HG02642 (cell line): ENCODE measurements around the gene INPP5B.
"Not testable (repeated sequence)": the region's sequence is repeated elsewhere in the genome, so short reads cannot be mapped to it uniquely, and the experiment has no call there.

Experiments used
- ATAC-seq: cut with Tn5 transposase; IDR thresholded peaks from one replicate; pipeline ENCODE4 v1.9.1; 2021; ENCODE audit warnings: mild to moderate bottlenecking; ENCODE audit not compliant: unreplicated experiment, poor library complexity

INPP5B gene

DNA sequence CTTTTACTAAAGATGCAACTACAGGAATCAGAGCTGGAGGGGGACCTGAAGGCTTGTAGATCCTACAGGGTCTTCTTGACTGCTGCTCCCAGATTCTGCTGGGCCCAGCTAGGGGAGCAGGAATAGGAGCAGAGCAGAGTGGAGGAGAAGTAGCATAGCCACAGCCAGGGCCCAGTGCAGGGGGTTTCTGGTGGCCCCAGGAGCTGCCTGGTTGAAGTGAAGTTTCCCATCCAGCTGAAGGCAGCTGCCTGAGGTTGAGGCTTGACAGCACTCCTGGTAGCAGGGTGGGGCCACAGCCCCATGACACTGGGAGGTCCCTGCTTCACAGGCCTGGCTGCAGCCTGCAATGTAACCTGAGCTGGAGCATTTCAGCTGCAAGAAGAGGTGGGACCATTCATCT lies 2.0 kb upstream of the INPP5B start:
- no peak for ATAC-seq

DNA sequence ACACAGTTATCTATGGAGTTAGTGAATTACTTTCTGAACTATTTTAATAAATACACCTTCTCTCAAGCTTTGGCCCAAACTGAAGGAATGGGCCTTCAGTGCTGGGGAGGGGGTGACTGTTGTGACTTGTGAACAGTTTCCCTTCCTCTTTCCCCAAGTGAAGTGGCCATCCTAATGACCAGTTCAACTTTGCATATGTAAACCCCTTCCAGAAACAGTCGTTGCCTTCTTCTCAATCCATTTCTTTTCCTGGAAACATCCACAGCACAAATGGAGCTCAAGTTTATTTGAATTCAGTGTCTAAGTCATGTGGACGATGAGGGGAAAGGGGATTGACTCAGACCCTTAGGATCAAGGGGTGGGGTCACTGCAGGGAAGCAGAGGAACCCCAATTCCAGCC lies 1.3 kb upstream of the INPP5B start:
- no peak for ATAC-seq

DNA sequence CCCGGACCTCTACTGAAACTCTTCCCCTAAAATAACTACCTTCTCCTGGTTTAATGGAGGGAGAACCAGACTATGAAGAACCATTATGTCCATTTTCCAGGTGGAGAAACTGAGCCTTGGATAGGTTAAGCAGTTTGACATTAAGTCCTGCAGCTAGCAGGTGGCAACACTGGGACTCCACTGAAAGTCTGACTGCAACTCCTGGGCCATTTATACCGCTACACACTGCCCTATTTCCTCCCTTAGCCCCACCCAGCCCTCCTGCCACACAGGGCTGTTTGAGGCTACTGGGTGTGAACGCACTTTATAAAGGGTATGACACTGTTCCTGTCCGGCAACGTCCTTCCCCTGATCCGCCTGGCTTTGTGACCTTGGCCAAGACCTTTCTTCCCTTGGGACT lies 511 bp upstream of the INPP5B start:
- ATAC-seq, result no peak

DNA sequence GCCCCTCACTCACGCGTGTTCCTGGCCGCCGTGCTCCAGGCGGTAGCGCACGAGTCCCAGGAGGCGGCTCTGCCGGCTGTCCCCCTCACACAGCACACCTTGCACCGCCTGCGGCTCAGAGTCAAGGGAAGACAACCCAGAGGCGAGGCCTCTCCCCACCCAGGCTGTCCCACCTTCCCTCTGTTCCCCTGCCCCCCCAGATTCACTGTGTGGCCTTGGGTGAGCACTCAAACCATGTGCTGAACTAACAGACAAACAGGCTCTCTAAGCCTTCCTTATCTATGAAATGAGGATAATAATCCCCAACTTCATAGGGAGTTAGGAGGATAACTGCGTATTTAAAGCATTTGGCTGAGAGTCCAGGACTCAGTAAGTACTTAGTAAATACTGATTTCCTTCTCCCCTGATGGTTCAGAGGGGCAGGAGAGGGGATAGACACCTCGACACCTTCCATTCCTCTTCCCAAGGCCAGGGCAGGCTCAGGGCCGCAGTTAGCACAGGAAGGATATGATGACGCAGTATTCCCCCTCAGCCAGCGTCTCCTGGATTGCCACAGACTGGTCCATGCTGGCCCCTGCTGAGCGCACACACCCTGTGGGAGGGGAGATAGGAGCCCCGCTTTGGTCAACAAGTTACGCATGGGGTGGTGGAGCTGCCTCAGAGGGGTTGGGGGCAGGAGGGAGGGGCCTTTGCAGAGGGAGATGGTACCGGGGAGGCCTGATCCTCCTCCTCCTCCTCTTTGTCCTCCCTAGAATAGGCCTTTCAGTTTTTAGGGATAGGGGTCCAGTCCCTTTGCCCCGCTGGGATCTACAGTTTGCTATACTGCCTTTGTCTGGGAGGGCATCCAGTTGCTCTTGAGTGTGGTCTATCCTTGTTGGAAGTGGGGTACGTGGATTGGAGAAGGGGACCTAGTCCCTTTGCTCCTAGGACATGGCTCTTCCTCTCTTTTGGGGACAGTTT lies 830 bp downstream of the INPP5B start:
- ATAC-seq, result peak; percentile 12

DNA sequence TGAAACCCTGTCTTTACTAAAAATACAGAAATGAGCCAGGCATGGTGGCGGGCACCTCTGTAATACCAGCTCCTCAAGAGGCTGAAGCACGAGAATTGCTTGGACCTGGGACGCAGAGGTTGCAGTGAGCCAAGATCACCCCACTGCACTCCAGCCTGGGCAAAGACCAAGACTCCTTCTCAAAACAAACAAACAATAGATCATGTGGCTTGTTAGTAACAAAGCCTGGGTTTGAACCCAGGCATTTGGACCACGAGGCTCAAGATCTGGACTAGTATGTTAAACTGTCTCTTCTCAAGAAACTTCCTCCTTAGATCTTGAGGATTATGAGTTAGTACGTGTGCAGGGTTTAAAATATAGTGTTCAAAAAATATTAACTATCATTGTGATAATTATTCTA lies 1.6 kb downstream of the INPP5B start:
- ATAC-seq, result no peak

DNA sequence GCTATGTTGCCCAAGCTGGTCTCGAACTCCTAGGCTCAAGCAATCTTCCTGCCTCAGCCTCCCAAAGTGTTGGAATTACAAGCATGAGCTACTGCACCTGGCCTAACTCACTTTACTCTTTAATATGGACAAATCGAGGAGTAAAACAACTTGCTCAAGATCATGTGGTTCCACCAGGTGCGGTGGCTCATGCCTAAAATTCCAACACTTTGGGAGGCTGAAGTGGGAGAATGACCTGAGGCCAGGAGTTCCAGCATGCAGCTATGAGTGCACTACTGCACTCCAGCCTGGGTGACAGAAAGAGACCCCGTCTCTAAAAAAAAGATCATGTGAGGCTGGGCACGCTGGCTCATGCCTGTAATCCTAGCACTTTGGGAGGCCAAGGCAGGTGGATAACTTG lies 2.0 kb downstream of the INPP5B start:
- no peak for ATAC-seq

DNA sequence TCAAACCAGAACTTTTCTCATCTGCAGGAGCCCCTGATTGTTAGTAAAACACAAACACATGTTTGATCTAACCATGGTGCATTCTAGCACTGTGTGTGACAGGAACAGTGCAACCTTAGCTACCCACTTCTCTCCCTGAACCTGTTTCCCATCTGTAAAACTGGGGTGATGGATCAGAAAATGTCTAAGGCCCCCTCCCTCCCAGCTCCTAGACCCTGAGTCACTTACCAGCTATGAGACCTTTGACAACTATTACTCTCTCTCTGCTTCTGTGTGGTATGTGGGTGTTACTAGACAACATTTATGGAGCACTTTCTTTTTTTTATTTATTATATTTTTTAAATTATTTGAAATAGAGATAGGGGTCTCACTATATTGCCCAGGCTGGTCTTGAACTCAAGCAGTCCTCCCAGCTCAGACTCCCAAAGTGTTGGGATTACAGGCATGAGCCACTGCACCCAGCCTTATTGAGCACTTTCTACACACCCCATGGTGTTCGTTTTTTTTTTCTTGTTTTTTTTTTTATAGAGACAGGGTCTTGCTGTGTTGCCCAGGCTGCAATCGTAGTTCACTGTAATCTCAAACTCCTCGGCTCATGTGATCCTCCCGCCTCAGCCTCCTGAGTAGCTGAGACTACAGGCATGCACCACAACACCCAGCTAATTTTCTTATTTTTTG lies 2.6 kb downstream of the INPP5B start:
- no peak for ATAC-seq

DNA sequence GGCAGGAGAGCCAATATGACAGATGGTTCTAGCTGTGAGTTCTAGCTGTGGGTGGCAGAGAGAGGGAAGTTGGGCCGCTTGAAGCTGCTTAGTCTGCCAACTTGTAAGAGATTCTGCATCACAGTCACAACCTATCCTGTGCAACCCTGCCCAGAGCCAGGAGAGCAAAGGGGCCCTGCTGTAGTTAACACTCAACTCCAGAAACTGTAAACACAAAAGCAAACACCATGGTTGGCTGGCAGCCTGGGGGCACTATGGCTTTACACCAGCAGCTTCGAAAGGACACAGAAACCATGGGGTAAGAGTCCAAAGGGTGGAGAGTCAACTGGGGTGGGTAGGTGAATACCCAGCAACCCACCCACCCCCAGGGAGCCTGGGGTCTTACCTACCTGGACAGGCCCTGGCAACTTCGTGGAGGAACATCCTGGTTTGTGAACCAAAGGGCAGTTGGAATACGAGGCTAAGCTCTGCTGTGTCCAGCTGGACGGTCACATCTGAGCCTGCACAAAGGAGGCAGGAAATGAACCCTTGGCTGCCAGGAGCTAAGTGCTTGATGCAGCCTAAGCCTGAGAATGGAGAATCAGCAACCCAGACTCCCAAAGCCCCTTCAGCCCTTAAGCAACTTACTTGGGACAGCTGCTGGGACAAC lies 6.4 kb downstream of the INPP5B start:
- ATAC-seq, result no peak

DNA sequence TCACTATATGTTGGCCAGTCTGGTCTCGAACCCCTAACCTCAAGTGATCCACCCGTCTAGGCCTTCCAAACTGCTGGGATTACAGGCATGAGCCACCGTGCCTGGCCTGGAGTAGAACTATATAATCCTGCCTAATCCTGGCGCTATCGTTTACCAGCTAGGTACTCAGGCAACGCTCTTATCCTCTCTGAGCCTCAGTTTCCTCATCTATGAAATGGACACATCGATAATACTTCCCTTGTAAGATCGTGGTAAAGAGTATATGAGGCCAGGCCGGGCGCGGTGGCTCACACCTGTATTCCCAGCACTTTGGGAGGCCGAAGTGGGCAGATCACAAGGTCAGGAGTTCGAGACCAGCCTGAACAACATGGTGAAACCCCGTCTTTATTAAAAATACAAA lies 10.1 kb downstream of the INPP5B start:
- not testable (repeated sequence) for ATAC-seq

DNA sequence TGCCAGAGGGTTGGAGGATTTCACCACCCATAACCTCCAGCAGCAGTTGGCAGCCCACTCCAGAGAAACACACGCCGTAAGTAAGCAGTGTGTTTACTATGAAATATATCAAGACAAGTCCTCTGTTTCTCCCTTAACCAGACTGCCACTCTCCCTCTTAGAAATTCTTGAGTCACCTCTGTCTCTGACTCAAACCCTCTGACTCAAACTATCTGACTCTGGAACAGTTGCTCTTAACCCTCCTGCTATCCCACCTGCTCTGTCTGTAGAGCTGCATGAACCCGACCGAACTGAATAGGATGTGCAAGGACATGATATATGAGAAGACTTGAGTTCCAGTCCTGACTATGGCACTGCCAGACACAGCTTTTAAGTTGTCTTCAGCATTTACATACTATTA lies 14.1 kb downstream of the INPP5B start:
- ATAC-seq, result no peak

DNA sequence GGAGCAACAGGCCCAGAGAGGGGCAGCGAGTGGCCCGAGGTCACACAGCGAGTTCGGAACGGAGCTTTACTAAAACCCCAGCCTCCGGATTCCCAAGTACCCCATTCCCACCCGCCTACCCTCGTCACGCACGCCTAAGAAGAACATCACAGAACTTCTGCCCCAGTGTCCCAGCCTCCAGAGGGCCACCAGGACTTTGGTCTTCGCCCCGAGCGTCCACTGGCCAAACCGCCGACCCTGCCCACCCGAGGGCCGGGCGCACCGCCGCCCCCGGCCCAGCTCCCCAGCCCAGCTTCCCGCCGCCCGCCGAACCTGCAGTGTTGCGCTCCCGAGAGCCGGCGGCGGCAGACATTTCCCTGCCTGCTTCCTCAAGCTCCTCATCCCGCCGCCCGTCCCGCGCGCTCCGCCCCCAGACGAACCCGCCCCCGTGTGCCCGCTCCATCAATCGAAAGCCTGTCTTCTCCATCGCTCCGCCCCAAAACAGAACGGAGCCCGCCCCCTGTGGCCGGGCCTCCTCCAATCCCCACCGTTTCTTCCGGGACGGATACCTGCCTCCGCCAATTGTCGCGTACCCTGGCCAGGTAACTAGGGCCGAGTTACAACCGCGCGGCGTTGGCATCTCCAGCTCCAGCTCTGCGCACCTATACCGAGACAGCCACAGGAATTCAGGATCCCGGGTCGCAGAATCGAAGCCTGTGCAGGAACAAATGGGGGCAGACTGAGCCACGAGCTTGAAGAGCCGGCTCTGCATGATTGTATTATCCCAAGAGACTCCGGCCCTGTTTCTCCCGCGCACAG lies 15.3 kb downstream of the INPP5B start:
- peak; percentile 93 for ATAC-seq

DNA sequence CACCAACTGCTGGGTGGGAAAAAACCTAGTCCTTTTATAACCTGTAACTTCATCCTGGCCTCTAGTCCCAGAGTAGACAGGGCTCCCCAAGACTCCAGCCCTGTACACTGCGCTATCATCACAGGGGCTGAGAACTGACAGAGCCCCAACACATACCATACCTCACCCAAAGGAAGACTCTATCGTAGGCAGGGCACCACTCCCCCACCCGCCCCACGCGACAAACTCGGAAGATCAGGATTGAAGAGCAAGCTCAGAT lies 15.8 kb downstream of the INPP5B start:
- peak; percentile 2 for ATAC-seq

DNA sequence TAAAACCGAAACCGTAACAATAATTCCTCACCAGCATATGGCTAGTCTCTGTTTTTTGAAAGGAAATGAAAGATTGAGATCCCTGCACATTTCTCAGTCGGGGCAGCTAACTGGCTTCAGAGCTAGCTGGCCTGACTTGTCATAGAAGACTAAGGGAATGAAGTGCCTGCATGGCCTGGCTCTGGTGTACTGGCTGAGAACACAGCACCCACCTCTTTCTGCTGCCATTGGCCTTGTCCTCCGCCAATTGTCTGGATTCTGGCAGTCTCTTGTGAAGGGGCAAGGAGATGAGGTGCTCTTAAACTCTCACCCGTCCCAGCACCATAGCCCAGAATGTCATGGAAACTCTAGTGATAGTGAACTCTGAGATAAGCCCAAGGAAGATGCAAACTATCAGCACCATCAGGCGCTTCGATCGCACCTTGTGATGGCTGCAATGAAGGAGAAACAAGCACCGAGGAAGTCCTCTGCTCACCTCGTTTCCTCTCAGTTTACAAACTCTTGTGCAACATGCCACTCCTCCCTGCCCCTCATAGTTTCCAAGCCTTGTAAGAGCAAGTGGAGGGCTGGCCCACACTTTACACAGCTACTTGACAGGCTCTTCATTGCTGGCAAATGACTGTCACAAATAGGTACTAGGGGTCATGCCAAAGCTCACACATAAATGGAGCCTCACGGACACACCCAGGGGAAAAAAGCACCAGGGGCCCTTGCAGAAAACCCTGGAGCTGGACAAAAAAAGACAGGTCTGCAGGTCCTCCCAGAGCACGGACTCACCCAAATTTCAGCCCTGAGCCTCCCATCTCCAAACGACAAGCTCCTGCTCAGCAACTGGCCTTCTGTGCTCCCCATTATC lies 16.4 kb downstream of the INPP5B start:
- no peak for ATAC-seq

DNA sequence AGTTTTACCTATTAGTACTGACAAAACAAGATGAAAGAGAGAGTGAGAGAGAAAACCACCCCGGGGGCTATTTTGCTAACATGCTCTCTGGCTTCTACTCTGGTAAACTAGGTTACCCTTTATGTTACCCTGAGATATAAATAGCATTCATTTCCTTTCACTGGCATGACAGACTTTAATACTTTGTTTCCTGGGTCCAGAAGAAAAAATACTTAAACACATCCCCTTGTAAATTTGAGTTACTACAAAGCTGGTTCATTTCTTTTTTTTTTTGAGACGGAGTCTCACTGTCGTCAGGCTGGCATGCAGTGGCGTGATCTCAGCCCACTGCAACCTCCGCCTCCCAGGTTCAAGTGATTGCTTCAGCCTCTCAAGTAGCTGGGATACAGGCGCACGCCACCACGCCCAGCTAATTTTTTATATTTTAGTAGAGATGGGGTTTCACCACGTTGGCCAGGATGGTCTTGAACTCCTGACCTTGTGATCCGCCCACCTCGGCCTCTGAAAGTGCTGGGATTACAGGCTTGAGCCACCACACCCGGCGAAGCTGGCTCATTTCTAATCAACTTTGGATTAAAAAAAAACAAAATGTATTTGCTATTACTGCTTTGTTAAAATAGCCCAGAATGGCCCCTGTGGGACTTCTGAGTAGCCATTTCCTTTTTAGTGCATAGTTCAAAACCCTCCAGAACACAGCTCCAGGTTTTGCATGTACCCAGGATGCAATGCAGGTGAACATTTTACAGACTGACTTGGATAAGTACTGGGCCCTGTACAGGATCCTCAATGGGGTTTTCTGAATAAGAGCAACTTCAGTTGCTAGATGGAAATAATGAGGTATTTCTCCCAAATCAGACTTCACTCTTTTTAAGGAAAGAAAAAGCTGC lies 20.6 kb downstream of the INPP5B start:
- no peak for ATAC-seq

DNA sequence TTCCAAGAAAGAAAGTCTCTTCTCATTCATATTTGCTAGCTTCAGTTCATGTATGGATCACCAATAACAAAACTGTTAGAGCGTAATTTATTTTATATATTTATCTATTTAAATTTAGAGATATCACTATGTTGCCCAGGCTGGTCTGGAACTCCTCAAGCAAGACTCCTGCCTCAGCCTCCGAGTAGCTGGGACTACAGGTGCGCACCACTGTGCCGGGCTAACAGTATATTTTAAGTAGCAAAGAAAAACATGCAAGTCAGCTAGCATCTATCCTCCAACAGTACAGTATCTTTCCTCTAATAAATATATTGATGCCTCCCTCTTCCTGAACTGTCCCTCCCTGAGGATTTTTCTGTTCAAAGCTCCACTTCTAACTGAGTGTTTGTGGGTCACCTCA lies 21.5 kb downstream of the INPP5B start:
- no peak for ATAC-seq

DNA sequence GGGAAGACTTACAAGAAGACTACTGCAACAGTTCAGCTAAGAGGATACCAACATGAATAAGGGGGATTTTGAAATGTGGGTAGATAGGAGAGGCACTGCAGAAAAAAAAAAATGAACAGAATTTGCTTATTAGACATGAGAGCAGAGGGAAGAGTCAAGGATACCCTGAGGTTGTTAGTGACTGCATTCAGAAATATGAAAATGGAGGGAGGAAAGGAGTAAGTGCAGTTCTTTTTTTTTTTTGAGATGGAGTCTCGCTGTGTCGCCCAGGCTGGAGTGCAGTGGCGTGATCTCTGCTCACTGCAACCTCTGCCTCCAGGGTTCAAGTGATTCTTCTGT lies 23.3 kb downstream of the INPP5B start:
- no peak for ATAC-seq

DNA sequence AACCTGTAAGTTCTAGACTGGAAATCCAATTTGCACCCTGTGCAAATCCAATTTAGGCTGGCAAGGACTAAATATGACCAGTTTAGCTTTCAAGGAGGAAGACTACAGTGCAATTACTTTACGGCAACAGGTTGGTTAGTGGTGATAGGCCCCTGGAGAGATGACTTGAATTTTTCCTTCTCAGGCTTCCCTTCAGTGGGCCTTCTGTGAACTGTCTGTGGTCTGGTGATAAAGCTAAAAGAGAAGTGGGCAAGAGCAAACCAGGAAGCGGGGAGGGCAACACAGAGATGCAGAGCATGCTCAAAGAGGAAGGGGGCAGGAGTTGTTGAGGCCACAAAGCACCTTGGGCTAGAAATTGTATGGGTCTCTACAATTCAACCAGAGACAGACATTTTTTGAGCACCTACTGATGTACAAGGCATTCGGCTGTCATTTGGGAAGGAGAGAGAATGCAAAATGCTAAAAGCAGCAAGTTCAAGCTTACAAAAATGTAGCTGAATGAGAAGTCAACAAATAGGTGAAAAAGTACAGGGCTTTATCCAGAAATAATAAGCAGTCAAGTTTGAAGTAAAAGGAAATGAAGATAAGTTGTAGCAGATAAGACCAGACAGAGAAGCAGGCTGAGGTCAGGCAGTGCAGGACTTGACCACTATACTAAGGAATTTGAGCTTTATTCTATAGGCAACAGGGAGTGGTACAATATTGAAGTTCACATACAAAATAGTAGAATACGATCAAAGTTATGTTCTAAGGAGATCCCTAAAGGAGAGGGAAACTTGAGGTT lies 23.9 kb downstream of the INPP5B start:
- peak; percentile 49 for ATAC-seq

DNA sequence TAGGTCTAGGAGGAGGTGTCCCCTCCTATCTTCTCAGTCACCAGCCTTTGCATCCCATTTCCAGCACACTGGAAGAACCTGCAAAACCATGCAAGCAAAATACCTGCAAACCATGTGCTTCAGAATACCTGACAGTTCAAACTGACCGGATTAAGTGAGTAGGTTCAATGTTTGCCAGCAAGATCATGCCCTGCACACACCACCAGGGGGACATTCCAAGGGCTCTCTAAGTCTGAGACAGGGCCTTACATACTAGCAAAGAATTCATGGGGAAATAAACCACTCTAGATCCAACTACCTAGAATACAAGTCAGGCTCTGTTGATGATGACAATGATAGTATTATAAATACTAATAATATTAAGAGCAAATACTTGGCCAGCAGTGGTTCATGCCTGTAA lies 27.6 kb downstream of the INPP5B start:
- no peak for ATAC-seq
